Neural cell (in vitro differentiated cells): ENCODE data around the gene GOLGA8K.
"Not testable (repeated sequence)": the region's sequence is repeated elsewhere in the genome, so short reads cannot be mapped to it uniquely, and the experiment has no call there.

Source experiments
- EP300 ChIP-seq: fragments of 450-650 bp; conservative IDR thresholded peaks from 2 replicates; pipeline ENCODE4 v1.6.1; 2014; ENCODE audit warnings: antibody characterized with exemption, mild to moderate bottlenecking, moderate library complexity; ENCODE audit not compliant: poor library complexity, severe bottlenecking
- EZH2 ChIP-seq: fragments of 200-600, 300-800 bp; shearing (Covaris generic), sonication (generic); IDR thresholded peaks from 2 replicates; pipeline ENCODE4 v1.6.1; 2014; ENCODE audit warnings: antibody characterized with exemption, low read length, borderline replicate concordance, mild to moderate bottlenecking; ENCODE audit not compliant: insufficient read depth, poor library complexity, severe bottlenecking
- POLR2AphosphoS5 ChIP-seq: IDR thresholded peaks from 2 replicates; pipeline ENCODE4 v1.6.1; 2012
- SMC3 ChIP-seq: fragments of 450-650 bp; conservative IDR thresholded peaks from 2 replicates; pipeline ENCODE4 v1.6.1; 2014; ENCODE audit warnings: antibody characterized with exemption, mild to moderate bottlenecking, moderate library complexity; ENCODE audit not compliant: poor library complexity
- TF ChIP-seq, protein P1 (sequence below): fragments of 450-650 bp; IDR thresholded peaks from 2 replicates; pipeline ENCODE4 v1.5.1; 2014; ENCODE audit warnings: antibody characterized with exemption, mild to moderate bottlenecking, moderate library complexity; ENCODE audit not compliant: poor library complexity, severe bottlenecking

DNA sequence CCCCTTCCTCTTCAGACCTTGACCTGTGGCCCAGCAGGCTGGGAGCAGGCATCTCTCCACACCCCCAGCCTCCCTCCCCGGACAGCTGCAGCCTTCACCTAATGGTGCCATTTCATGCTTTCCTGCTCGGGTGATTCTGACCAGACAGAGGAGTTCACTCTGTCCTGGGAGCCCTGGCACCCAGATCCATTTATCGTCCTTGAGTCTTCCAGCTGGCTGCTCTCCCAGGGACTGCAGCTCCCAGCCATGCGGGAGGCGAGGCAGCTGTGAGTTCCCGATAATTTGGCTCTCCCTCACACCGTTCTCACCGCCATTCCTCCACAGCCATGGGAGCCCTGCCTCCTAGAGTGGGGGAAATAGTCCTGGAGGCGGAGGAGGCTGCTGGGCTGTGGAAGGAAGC, 32.6 kb downstream of the GOLGA8K start:
- TF ChIP-seq, protein P1, sequence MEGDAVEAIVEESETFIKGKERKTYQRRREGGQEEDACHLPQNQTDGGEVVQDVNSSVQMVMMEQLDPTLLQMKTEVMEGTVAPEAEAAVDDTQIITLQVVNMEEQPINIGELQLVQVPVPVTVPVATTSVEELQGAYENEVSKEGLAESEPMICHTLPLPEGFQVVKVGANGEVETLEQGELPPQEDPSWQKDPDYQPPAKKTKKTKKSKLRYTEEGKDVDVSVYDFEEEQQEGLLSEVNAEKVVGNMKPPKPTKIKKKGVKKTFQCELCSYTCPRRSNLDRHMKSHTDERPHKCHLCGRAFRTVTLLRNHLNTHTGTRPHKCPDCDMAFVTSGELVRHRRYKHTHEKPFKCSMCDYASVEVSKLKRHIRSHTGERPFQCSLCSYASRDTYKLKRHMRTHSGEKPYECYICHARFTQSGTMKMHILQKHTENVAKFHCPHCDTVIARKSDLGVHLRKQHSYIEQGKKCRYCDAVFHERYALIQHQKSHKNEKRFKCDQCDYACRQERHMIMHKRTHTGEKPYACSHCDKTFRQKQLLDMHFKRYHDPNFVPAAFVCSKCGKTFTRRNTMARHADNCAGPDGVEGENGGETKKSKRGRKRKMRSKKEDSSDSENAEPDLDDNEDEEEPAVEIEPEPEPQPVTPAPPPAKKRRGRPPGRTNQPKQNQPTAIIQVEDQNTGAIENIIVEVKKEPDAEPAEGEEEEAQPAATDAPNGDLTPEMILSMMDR: not testable (repeated sequence)
- TF ChIP-seq POLR2AphosphoS5, EZH2, EP300, SMC3: not testable (repeated sequence)
